ENCODE results near the gene FIBP.

- TF ChIP-seq CTCF (conservative IDR thresholded peaks at IDR 0.05; ENCODE audit: low read depth, low read length) (no peak), EZH2 (IDR thresholded peaks at IDR 0.05; ENCODE audit: low read length, unreplicated experiment) (no peak), EZH2phosphoT487 (IDR thresholded peaks at IDR 0.05; ENCODE audit: borderline replicate concordance, low read length) (no peak)
Measured at GRCh38 chr11:65864706-65865471, 23.4 kb downstream of the FIBP start.
